ENCODE measurements around the gene ABHD12.
A peak's percentile ranks its signal among the peaks of the same experiment; 100 is the strongest.
"Not testable (repeated sequence)": the region's sequence is repeated elsewhere in the genome, so short reads cannot be mapped to it uniquely, and the experiment has no call there.

The ABHD12 gene

DNA sequence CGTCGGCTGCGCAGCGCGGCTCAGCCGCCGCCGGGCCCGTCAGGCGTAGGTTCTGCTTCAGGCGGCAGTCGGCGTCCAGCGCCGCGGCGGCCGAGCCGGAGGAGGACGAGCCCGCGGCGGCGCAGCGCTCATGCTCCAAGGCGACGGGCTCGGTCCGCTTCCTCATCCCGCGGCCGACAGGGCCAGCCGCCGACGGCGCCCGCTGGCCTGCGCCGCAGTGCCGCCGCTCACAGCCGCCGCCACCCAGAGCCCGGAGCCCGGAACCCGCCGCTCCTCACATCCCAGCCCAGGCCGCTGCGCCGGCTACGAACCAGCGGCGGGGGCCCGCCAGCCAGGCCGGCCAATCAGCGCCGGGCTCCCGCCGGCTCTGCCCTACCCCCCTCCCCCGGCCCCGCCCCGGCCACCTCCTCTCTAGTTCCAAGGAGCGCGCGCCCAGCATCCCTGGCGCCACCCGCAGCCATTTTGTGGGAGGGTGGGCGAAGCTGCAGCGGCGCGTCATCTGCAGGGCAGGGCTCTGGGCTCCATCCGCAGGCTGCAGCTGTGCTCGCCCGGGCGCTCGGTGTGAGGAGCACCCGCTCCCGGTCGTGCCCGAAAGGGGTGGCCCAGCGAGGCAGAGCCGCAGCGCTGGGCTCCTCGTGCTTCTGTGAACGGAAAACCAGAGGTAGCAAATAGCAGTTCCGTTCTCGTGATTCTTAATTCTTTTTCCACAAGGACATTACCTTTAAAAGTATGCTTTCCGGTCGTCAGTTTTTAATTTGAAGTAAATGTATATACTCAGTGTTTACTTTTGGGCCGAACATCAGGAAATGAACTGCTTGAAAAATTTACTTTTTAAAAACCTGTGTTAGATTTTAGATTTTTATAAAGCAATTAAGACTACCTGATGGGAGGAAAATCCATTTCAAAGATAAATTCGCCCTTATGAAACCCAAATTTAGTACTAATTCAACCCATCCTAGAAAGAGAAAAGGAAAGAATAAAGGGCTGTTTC, at the start of gene ABHD12:
ABHD12 (minus strand) TSS at position 298 of the 991 bp plus-strand sequence; CDS start at position 166, 132 bp downstream.
- peak; percentile 89 for DNase-seq (ENCODE audit: low spot score)

DNA sequence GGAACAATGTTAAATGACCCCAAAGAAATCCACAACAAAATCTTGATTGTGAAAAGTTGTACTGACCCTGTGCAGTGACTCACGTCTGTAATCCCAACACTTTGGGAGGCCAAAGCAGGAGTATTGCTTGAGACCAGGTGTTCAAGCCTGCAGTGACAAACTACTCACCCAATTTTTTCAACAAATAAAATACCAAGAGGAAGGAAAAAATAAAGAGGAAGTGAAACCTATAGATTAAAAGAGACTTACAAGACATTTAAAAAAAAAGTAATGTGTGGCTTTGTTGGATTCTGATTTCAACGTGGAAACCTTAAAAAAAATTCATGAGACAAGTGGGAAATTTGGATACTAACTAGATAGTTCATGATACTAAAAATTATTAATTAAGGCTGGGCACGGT, 48.7 kb upstream of the ABHD12 start:
- DNase-seq (ENCODE audit: low spot score): no peak

DNA sequence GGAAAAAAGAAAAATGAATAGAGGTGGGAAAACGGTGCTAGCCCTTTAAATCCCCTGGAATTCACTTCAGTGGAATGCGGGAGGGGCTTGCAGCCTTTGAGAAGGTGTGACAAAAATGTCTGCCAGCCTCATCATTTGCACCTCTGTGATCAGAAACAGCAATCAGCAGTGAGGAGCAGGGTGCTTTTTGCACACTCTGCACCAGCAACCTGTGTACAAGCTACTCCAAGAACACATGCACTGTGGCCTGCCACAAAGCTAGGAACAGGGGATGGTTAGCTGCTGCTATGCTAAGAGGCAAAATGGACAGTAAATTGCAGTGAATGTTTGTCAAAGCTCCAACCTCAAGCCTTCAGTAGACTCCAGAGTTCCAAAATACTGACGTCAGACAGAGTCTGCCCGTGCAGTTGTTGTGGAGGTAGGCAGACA, 46.5 kb upstream of the ABHD12 start:
- DNase-seq (ENCODE audit: low spot score): no peak

DNA sequence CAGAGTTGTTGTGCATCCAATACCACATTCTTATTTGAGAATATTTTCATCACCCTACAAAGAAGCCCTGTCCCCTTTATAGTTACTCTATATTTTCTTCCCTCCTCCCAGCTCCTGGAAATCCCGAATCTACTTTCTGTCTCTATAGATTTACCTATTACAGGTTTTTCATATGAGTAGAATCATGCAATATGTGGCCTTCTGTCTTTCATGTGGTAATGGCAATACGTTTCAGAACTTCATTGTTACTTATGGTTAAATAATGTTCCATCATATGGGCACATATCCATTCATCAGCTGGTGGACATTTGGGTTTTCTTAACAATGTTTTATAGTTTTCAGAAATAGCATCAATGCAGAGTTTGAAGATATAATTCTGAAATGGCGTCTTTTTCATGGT, 33.9 kb upstream of the ABHD12 start:
- DNase-seq (ENCODE audit: low spot score): no peak

DNA sequence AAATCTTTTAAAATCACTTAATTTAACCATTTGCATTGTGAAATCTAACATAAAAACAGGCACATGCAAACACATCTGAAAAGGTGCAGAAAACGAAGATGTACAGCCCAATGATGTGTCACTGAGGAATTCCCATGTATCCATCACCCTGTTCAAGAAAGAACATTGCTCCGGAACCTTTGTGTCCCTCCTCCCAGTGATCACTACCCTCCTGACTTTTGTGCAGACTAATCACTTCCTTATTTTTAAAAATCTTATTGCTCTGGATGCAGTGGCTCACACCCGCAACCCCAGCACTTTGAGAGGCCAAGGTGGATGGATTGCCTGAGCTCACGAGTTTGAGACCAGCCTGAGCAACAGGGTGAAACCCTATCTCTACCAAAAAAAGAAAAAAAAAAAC, 31.4 kb upstream of the ABHD12 start:
- no peak for DNase-seq (ENCODE audit: low spot score)

DNA sequence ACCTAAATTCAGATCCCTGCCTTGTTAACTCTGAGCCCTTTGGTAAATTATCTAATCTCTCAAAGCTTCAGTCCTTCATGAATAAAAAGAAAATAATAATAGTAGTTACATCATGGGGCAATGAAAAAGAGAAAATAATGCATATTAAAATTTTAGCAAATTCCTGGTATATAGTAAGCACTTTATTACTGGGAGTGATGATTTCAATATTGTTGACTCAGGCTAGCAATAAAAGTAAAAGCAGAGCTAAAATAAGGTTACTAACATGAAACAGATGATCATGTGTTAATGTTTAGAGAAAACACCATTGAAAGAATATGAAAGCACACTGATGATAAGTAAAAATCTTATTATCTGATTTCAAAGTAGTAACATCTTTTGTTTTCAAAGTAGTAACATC, 30.5 kb upstream of the ABHD12 start:
- DNase-seq (ENCODE audit: low spot score): no peak

DNA sequence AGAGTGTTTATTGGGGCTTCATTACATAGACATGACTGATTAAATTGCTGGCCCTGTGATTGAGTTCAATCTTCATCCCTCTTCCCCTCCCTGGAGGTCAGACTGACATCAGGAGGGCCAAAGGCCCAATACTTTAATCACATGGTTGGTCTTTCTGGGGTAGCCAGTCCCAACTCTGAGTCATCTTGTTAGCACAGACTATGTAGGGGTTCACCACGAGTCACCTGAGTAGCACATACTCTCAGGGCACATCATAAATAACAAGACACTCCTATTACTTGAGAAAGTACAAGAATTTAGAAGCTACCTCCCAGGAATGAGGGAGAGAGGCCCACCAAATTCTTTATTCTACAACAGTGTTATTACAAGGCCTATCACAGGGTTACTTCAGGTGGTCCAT, 28.1 kb upstream of the ABHD12 start:
- no peak for DNase-seq (ENCODE audit: low spot score)

DNA sequence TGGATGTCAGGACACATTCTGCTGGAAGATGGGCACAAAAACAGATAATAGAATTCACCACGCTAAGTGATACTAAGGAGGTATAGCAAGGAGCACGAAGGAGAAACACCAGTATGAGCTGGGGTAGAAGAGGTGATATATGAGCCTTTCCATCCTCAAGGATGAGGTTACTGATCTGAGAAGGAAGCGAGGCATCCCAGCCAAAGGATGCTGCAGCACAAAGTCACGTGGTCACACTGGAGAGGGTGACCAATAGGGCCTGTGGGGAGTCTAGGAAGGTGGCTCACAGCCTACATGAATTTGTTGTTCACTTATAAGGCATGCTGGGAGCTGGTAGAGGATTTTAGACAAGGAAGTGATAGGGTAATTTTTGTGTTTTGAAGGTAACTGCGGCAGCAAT, 18.3 kb upstream of the ABHD12 start:
- DNase-seq (ENCODE audit: low spot score): no peak

DNA sequence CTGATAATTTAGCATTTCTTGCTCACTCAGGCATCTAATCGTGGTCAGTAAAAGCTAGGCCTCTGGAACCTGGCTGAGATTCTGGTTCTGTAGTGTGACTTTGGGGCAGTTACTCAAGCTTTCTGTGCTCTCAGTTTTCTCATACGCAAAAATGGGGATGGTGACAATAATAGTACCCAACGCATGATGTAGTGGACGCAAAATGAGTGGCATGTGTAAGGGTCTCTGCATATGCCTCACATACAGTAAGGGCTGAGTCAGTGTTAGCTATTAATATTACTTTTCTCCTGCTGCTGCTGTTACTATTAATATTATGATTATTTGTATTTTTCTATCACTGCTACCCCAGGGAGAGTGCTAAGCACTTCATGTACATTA, 17.5 kb upstream of the ABHD12 start:
- DNase-seq (ENCODE audit: low spot score): no peak

DNA sequence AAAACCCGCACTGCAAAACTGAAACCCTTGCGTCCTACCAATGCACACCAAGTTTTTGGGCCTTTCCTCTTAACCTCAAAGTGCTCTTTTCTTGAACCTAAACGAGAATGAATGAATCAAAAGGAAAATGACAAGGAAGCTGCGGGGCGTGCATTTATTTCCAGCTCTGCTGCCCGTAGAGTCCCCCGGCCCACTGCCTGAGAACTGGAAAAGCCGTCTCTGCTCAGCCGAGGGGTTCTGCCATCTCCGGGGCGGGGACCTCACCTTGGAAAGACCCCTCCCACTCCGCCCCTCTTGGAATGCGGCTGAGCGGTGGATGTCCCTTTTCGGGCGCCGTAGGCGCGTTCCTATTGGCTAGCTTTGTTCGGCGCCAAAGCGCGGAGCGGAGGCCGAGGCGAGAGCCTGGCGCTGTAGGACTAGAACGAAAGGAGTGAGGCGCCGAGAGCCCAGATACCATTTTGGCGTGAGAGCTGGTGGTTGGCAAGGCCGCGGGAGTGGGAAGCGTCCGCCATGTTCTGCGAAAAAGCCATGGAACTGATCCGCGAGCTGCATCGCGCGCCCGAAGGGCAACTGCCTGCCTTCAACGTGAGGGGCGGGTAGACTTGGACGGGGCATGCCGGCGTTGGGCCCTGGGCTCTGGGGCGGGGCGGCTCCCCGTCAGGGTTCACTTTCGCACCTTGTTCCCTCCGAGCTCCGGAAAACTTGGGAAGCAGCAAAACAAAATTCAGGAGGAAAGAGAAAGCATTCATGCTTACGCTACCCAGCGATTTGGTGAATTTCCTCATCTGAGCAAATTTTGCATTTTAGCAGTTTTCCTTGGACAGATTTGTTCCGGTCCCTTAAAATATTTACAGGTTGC, 16.9 kb upstream of the ABHD12 start, which contains the start of gene GINS1:
GINS1 (plus strand) TSS at position 363 of the 859 bp plus-strand sequence; CDS start at position 511, 148 bp downstream.
- DNase-seq (ENCODE audit: low spot score): peak; percentile 93

DNA sequence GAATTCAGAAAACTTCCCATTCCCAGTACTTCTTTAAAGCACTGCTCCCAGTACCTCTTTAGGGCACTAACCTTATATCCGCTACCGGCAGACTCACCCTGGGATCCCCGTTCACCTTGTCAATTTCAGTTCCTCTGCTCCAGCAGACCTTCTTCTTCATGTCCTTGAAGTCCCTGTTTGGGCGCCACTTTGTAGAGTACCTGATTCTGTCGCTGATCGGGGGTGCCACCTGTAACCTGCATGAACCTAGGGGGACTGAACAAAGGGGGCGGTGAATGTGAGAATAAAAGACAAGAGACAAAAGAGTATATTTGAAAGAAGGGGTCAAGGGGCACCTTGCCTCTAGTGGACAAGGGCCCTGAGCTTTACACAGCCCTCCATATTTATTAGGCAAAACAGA, 11.9 kb upstream of the ABHD12 start:
- DNase-seq (ENCODE audit: low spot score): no peak

DNA sequence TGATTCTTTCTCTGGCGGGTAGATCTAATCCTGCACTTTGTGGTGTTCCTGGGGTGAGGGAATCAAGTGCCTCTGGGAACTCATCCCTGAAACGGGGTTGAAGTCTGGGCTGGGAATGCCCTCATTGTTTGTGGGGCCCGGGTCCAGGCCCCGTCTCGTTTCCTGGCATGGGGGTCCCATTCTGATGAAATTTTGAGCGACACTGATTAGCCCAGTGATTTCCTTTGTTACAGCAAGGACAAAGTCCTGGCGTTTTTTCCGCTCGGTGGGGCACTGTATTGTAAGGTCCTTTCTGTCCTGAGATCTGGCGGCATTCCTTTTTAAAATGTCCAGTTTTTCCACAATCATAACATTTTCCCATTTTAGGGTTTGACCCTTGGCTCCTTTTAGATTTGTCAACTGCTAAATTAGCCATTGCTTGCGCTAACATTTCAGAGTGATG, 9.7 kb upstream of the ABHD12 start:
- DNase-seq (ENCODE audit: low spot score): not testable (repeated sequence)

DNA sequence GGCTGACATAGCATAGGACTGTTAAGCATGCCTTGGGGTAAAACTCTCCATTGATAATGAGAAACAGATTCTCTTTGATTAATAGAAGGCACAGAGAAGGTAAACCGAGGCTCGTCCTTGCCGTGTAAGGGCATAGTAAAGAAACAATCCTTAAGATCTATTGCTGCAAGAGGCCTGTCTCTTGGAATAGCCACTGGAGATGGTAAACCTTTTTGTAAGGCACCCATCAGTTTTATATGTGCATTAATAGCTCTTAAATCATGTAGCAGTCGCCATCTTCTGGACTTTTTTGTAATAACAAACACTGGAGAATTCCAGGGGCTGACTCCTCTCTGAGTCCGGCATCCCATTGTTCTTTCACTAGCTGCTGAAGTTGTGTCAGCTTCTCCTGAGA, 8.4 kb upstream of the ABHD12 start:
- peak; percentile 79 for DNase-seq (ENCODE audit: low spot score)

DNA sequence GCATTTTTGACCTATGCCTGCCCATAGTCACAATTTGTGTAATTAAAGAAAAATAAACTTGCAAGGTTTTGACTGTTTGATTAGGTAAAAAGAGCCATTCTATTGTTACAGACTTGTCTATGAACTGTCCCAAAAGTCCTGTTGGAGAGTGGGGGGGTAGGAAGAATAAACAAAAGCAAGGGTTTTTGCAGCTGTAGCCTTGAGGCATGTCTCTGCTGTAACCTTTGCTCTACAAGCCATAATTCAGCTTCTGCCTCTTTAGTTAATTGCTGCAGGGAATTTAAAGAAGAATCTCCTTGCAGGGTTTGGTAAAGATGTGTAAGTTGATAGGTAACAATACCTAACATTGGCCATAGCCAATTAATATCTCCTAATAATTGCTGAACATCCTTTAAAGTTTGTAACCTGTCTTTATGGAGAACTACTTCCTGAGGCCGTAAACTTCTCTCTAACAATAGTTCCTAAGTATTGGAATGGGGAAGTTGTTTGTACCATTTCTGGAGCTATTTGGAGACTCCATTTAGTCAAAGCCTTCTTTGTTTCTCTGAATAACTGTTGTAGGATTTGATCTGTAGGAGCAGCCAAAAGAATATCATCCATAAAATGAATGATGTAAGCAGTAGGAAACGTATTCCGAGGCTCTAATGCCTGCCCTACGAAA, 7.9 kb upstream of the ABHD12 start:
- DNase-seq (ENCODE audit: low spot score): peak; percentile 78

DNA sequence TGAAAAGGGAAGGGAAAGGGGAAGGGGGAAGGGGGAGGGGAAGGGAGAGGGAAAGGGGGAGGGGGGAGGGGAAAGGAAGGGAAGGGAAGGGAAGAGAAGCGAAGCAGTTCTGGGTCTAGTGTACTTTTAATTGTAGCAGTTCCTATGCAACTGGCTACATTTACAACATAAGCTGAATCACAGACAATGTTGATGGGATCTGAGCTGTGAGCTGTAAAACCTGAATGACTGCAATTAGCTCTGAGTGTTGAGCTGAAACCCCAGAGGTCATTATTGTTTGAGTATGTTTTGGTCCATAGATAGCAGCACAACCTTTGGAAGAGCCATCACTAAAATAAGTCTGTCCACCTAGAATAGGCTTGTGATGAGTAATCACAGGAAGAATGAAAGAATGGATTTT, 7.2 kb upstream of the ABHD12 start:
- no peak for DNase-seq (ENCODE audit: low spot score)

DNA sequence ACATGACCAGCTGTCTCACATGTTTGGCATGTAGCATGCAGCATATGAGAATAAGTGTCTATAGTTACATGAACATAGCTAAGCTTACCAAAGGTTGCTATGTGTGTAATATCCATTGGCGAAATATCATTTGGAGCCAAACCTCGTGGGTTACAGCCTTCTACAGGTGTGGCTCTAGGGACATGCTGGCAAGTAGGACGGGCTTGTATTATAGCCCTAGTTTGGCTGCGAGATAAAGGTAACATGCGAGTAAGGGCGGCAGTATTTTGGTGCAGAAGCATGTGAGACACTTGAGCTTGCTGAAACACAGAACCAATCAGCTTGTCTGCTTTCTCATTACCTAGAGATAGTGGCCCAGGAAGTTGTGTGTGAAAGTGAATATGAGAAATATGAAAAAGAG, 6.5 kb upstream of the ABHD12 start:
- no peak for DNase-seq (ENCODE audit: low spot score)

DNA sequence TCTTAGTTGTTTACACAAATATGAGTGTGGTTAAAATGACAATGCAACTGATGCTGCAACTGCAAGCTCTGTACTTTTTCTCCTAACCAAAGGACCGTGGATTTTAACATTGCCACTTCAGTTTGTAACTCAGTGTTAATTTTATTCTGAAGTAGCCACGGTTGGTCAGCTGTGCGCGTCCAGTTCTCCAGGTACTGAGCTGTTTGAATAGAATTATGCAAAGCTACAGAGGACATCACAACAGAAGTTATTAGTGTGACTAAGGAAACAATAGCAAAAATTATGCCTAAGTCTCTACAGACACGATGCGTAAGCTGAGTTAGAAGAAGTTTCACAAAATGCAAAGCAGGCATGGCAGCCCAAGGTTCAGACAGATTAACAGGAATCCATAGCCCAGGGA, 4.4 kb upstream of the ABHD12 start:
- no peak for DNase-seq (ENCODE audit: low spot score)

DNA sequence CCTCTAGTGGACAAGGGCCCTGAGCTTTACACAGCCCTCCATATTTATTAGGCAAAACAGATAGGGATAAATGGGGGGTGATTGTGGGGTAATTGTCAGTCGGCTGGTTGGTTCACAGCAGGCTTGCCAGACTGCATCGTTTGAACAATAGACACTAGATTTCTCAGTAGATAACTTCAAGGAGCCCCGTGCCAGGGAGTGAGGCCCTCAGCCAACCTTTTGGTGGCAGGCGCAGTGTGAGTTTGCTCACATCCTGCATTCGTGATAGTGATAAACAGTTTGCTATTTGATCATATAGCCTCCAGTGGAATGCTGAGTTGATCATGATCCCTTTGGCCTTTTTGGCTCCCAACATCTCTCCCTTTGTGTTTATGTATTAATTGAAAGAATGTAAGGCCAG, 3.6 kb upstream of the ABHD12 start:
- no peak for DNase-seq (ENCODE audit: low spot score)

DNA sequence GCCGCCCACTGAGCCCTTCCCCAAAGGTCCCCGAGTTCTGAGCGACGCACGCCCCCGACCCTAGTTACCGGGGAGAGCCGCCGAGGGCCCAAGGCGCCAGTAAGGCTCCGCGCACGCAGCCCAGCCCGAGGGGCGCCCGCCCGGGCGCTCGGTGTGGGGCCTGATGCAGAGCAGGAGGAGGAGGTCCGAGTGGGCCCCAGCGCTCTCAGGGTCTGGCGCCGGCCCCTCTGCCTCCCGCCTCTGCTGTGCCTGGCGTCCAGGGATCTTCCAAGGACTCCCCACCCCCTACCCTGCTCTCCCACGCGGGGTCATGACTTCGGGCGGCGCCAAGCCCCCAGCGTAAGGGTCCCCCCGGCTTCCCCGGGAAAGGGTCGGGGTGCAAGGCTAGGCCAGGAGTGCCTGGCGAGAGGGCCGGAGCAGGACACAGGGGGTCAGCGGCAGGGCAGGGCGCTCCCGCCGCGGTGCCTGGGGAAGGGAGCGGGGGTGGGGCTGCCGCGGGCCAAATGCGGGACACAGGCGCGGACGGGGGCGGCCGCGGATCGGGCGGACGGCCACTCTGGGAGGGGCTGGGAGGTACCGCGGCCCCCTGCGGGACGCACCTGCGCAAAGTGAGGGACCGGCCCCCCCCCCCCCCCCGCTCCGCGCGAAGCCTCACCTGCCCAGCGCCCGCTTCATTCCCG, 637 bp downstream of the ABHD12 start:
- no peak for DNase-seq (ENCODE audit: low spot score)

DNA sequence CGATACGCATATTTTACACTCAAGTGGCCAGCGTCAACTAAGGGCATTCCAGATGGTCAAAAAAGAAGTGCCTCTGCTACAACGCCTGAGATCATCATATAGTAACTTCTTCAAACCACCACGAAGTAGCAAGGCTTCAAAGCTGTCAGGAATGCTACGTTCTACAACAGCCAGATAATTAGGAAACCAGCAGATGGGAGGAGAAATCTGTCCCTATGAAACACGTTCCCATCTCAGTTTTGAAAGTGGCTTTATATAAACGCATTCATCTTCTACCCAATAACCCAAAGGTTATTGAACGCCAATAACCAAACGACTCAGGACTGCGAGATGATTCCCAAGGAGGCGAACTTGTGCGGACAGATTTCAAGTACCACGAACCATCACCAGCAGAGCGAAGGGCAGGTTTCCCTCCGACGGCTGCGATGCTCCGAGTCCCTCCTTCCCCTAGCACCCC, 1.2 kb downstream of the ABHD12 start:
- DNase-seq (ENCODE audit: low spot score): no peak

DNA sequence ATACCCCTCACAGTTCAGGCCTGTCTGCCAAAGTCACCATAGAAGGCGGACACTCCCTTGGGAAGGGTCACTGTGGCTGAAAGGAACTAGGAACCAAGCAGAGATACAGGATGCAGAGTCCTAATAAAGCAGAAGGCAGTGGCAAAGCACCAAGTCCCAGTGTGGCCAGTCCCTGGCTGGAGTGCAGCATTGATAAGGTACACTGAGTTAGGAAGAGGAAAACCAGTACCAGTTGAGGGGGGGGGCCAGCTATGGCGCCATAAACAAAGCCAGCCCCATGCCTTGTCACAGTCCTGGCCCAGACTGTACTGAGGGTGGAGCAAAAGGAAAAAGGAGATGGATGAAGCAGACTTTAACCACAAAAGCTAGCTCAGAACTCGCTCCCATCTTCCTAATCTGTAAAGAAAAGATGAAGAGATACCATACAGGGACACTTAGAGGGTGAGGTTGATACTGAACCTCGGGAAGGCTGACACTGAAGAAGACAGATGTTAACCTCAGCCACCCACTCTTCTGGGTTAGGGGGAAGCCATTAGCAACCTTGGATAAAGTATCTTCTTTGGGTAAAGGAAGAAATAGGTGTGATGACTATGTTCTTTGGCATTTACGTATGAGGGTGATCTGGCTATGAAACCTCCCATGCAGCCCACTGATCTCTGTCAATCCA, 7.8 kb downstream of the ABHD12 start:
- no peak for DNase-seq (ENCODE audit: low spot score)
